ENCODE results near the gene DAZ3. TPM values are rescaled to one million over a fixed set of nuclear protein-coding genes. Genes with fewer than 3 reads are reported as not detected.
"Not testable (repeated sequence)": the region's sequence is repeated elsewhere in the genome, so short reads cannot be mapped to it uniquely, and the experiment has no call there.

DAZ3 gene
- total RNA-seq, result not detected

DNA sequence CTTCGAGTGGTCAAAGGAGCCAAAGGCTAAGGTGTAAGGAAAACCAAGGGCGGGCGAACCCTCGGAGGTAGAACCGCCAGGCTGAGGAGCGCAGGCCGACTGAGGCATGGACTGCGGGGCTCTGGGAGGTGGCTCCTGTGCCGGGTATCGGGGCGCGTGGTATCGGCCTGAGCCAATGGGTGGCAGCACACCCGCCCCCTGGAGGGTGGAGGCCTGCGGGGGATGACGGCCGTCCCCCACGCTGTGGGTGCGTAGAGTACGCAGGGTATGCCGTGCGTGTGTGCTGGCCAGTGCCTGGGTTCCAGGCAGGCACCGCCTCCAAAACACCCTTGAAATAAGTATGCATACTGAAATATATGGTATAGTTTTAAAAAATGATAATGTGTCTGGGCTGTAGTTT lies at the start of gene DAZ3:
TSS of gene DAZ3 (minus strand) at position 101 of the 400 bp plus-strand sequence. CDS start 208 bp downstream, outside the sequence.
- H3K36me3 ChIP-seq (replicated peaks in 1 of 2; ENCODE audit: insufficient read depth in 1 of 2, low read depth in 2 of 2); H3K4me3 ChIP-seq; H3K27me3 ChIP-seq; H3K9me3 ChIP-seq; H3K4me1 ChIP-seq; ATAC-seq; intact Hi-C loops (cut with DNase I); DNase-seq; H3K27ac ChIP-seq: not testable (repeated sequence)
- WGBS, 2 donors, result no CpG with 5 or more reads among the region's 23 CpGs

GRCh38 chrY:24833619-24834018 lies 20.4 kb upstream of the DAZ3 start, which contains the start of gene DAZ4:
Gene DAZ4 (plus strand): TSS chrY:24833919. CDS start chrY:24834127, 208 bp downstream.
- H3K27ac ChIP-seq; H3K36me3 ChIP-seq (replicated peaks in 1 of 2; ENCODE audit: insufficient read depth in 1 of 2, low read depth in 2 of 2); H3K4me3 ChIP-seq; H3K9me3 ChIP-seq; H3K27me3 ChIP-seq; intact Hi-C loops (cut with DNase I); ATAC-seq; H3K4me1 ChIP-seq; DNase-seq: not testable (repeated sequence)
- WGBS, 2 donors, result no CpG with 5 or more reads among the region's 23 CpGs

GRCh38 chrY:24825069-24825468 lies 11.9 kb upstream of the DAZ3 start:
- H3K36me3 ChIP-seq (replicated peaks in 1 of 2; ENCODE audit: insufficient read depth in 1 of 2, low read depth in 2 of 2); H3K27me3 ChIP-seq; DNase-seq; H3K4me1 ChIP-seq; H3K4me3 ChIP-seq; intact Hi-C loops (cut with DNase I); H3K27ac ChIP-seq; ATAC-seq; H3K9me3 ChIP-seq: not testable (repeated sequence)
- WGBS, 2 donors, result no CpG with 5 or more reads among the region's 4 CpGs

DNA sequence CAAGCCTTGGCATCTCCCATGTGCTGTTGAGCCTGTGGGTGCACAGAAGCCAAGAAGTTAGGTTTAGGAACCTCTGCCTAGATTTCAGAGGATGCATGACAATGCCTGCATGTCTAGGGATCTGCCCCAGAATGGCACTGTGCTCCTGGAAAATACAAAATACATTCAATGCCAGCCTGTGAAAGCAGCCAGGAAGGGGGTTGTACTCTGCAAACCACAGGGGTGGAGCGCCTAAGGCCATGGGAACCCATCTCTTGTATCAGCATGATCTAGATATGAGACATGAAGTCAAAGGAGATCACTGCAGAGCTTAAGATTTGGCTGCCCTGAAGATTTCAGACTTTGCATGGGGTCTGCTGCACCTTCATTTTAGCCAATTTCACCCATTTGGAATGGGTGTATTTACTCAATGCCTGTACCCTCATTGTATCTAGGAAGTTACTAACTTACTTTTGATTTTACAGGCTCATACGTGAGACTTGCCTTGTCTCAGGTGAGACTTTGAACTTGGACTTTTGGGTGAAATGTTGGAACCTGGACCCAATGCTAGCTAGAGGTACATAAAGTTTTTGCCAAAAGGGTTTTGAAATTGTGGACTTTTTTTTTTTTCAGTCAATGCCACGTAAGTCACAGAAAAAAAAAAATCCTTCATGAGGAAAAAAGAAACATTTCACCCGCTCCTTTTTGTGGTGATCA lies 11.1 kb upstream of the DAZ3 start:
- H3K9me3 ChIP-seq; DNase-seq; H3K27me3 ChIP-seq; H3K4me3 ChIP-seq; H3K4me1 ChIP-seq; intact Hi-C loops (cut with DNase I); H3K36me3 ChIP-seq (replicated peaks in 1 of 2; ENCODE audit: insufficient read depth in 1 of 2, low read depth in 2 of 2); H3K27ac ChIP-seq; ATAC-seq: not testable (repeated sequence)
- 40% methylated on average over 1 of the region's 4 CpGs; no CpG with 5 or more reads in 1 of the 2 donors for WGBS, 2 donors

- ATAC-seq; H3K27ac ChIP-seq; intact Hi-C loops (cut with DNase I); DNase-seq; H3K9me3 ChIP-seq; H3K27me3 ChIP-seq; H3K4me1 ChIP-seq; H3K4me3 ChIP-seq; H3K36me3 ChIP-seq (replicated peaks in 1 of 2; ENCODE audit: insufficient read depth in 1 of 2, low read depth in 2 of 2): not testable (repeated sequence)
- no CpG with 5 or more reads among the region's 3 CpGs for WGBS, 2 donors
Observed at GRCh38 chrY:24821836-24822235, 8.6 kb upstream of the DAZ3 start.

Other genes starting within 250 kb of the DAZ3 start
- not detected for gene BPY2B, start 195.4 kb downstream of the DAZ3 start, total RNA-seq
- not detected for gene DAZ4, start 20.5 kb upstream of the DAZ3 start, total RNA-seq
- not detected for gene BPY2C, start 238.7 kb upstream of the DAZ3 start, total RNA-seq